GM19452 (cell line): ENCODE data around the gene NAV2.

Source experiments
- ATAC-seq: cut with Tn5 transposase; IDR thresholded peaks from one replicate; pipeline ENCODE4 v1.9.1; 2021; ENCODE audit not compliant: unreplicated experiment

Gene NAV2

DNA sequence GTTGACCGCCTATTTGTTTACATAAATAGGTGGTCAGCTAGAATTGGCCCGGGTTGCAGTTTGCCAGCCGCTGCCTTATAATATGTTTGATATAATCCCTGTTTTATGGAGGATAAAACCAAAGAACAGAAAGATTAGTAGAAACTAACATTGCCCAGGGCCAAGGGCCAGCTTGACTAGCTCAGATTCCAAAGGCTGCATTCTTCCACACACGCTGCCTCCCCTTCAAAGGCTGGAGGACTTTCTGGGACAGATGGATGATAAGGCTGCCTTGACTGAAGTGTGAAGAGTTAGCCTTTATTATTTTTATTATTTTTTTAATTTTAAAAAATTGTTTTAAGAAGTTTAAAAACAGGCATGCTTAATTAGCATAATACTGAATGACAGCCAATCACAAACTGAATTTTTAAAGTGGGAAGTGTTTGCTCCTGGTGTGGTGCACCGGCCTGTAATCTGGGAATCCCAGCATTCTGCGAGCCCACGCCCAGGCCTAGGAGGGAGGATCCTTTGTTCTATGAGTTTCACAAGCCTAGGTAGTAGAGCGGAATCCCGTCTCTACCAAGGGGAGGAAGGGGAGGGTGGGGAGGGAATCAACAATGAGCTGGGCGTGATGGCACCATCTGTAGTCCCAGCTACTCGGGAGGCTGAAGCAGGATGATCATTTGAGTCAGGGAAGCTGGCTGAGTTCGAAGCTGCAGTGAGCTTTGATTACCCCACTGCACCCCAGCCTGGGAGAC lies 114.9 kb downstream of the NAV2 start:
- no peak for ATAC-seq

GRCh38 chr11:19828382-19829108 lies 115.9 kb downstream of the NAV2 start:
- no peak for ATAC-seq

DNA sequence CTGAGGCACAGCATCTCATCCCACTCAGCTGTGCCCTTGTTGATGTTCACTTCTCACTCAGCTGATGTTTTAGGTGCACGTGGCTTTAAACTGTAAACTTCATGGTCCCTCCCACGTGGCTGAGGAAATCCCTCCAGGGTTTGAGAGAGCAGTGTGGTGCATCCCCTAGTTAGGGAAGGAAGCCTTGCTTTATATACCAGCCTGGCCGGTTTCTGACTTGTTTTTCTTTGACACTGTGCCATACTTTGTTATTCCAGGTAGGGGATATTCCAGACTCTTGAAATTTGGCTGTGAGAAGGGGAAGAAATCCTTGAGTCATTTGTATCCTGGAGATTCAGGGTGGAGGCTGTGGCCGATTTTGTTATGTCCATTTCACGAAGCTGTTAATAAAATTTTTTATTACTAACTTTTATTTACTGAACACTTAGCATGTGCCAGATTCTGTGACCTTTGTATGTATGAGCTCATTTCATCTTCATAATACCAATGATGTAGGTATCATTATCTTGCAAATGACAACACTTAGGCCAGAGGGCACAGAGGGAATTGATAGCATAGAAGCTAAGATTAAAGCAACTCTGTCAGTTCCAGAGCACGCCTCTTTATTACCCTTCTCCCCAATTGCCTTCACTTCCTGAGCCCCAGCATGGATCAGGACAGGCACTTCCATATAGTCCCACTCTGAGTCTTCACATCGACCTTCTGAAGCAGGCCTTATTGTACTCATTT lies 116.6 kb downstream of the NAV2 start:
- ATAC-seq: no peak

GRCh38 chr11:19832086-19832750 lies 119.6 kb downstream of the NAV2 start:
- no peak for ATAC-seq

- no peak for ATAC-seq
These were observed 120.3 kb downstream of the NAV2 start for GRCh38 chr11:19832901-19833300.

GRCh38 chr11:19834771-19835170 lies 122.1 kb downstream of the NAV2 start:
- ATAC-seq: no peak

- no peak for ATAC-seq
These were observed 124.0 kb downstream of the NAV2 start for GRCh38 chr11:19836666-19837065.

GRCh38 chr11:19838994-19839768 lies 126.5 kb downstream of the NAV2 start:
- ATAC-seq: no peak

DNA sequence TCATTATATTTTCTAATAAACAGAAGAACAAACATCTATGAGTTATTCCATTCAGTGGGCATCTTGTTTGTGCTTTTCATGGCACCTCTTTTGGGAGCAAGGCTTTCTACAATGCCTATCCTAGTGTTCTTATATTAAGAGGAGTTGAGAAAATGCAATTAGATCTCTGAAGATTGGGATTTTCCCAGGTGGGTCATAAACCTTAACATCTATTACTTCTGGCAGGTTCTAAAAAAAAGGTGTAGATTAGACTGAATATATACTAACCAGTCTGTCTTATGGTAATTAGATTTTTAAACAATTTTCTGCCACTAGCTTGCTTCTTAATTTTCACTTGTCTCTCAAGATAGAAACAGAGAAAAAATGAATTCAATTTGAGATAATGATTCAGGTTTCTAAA lies 128.3 kb downstream of the NAV2 start:
- no peak for ATAC-seq

GRCh38 chr11:19842505-19842904 lies 129.9 kb downstream of the NAV2 start:
- no peak for ATAC-seq

DNA sequence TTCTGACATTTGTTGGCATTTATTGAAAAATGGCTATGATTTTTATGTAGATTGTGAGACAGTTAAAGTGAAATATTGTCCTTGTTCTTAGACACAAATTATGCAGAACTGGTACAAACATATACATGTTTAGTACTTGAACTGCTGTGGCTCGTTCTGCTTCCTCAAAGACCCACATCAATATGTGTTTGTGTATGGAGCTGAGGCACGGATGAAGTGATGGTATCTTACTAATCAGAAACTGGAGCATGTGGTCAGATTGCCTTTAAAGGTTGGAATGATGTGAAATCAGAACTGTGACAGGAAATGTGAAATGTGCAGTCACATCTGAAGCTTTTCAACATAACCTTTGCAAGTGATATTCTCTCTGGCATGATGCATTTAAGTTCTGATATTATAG lies 130.4 kb downstream of the NAV2 start:
- no peak for ATAC-seq

DNA sequence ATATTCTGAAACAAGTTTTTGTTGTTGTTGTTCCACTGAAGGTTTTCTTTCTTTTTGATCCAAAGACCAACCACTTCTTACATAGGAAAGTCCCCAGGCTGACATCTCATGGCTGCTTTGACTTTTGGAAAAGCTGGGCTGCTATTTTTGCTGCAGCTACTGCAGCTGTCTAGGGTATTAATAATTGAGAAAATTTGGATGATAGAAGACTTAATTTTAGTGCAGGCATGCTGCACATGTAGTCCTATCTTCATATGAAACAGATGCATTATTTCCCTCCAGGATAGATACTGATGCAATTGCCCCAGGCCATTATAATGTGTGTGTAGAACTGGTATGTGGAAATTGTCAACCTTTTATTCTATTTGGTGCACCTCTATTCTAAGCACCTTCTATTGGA lies 131.4 kb downstream of the NAV2 start:
- no peak for ATAC-seq

- ATAC-seq: no peak
These were observed 132.2 kb downstream of the NAV2 start for GRCh38 chr11:19844806-19845205.

GRCh38 chr11:19845626-19846025 lies 133.0 kb downstream of the NAV2 start:
- no peak for ATAC-seq

GRCh38 chr11:19846654-19847305 lies 134.1 kb downstream of the NAV2 start:
- no peak for ATAC-seq

DNA sequence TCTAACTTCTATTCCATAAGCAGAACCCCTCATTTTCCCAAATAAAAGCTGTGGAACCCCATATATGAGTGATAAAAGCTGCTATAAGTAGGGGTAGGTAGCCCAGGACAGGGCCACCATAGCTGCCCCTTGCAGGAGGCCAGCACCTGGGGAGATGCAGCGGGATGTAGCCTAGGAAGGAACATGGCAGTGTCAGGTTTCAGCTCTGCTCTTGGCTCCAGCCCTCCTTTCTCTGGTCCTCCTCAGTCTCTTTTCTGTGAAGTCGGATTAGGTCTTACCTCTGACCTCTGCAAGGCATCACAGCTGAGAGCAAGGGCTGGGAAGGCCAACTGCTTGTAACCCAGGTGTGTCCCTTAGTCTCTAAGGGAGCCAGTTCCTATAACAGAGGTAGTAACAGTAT lies 135.6 kb downstream of the NAV2 start:
- no peak for ATAC-seq

GRCh38 chr11:19849107-19849789 lies 136.6 kb downstream of the NAV2 start:
- no peak for ATAC-seq

DNA sequence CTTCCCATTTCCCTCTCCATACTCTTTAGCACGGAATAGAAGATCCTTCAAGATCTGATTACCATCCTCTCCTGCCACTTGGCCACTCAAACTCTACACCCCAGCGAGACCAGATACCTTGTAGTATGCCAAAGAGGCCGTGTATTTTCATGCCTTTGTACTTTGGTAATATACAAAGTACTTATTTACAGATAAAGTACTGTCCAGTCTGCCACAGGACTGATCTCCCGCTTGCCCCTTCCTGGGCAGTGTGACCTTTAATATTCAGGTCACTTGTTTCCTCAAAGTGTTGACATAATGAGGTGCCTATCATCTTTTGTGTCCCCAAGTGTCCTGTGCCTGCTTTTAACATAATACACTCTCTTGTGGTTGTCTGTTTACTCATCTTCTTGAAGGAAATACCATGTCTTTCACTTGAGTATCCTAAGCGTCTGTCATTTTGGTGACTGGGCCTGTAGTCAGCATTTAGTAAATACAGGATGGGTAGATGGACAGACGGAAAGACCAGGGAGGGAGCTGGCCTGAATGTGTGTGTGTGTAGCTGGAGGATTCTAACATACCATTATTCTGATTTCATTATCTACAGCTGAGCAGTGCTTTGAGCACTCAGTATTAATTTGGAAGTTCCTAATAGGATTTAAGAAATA lies 137.4 kb downstream of the NAV2 start:
- no peak for ATAC-seq

DNA sequence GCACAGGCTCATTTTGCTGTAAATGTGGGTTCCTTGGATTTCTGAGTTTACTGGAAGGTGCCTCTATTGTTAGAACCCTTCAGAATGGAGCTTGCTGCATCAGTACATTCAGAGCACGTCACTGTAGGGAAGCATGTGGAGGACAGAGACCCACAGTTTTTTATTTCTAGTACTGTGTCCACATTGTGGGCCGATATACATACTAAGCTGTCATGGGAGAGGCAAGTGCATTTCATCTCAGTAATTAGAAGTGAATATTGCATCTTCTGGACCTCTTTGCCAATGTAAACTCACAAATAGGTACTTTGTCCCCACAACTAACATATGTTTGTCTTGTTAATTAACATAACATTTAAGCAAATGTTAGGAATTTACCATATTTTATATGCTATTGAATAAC lies 139.7 kb downstream of the NAV2 start:
- no peak for ATAC-seq
